HEK293 (cell line): ENCODE results near the gene MFGE8.

ENCODE experiments used
- YY1 ChIP-seq: fragments of 450-650 bp; formaldehyde crosslinking; IDR thresholded peaks from 2 replicates; pipeline ENCODE4 v1.5.1; 2018; ENCODE audit warnings: missing biosample characterization, missing genetic modification characterization
- ZNF133 ChIP-seq: fragments of 450-650 bp; formaldehyde crosslinking; IDR thresholded peaks from 2 replicates; pipeline ENCODE4 v1.5.1; 2016; ENCODE audit warnings: missing biosample characterization, missing genetic modification characterization
- ZNF24 ChIP-seq: fragments of 450-650 bp; formaldehyde crosslinking; IDR thresholded peaks from 2 replicates; pipeline ENCODE4 v1.5.1; 2016; ENCODE audit warnings: missing biosample characterization, missing genetic modification characterization
- TF ChIP-seq, protein P1 (sequence below): fragments of 450-650 bp; formaldehyde crosslinking; IDR thresholded peaks from 2 replicates; pipeline ENCODE4 v1.5.1; 2016; ENCODE audit warnings: missing biosample characterization, missing genetic modification characterization

DNA sequence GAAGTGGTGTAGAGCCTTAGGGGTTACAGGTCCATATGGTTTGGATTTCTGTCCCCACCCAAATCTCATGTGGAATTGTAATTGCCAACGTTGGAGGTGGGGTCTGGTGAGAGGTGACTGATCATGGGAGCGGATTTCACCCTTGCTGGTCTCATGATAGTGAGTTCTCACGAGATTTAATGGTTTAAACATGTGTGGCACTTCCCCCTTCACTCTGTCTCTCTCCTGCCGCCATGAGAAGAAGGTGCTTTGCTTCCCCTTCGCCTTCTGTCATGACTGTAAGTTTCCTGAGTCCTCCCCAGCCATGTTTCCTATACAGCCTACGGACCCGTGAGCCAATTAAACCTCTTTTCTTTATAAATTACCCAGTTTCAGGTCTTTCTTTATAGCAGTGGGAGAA lies 43.1 kb upstream of the MFGE8 start:
- TF ChIP-seq, protein P1, sequence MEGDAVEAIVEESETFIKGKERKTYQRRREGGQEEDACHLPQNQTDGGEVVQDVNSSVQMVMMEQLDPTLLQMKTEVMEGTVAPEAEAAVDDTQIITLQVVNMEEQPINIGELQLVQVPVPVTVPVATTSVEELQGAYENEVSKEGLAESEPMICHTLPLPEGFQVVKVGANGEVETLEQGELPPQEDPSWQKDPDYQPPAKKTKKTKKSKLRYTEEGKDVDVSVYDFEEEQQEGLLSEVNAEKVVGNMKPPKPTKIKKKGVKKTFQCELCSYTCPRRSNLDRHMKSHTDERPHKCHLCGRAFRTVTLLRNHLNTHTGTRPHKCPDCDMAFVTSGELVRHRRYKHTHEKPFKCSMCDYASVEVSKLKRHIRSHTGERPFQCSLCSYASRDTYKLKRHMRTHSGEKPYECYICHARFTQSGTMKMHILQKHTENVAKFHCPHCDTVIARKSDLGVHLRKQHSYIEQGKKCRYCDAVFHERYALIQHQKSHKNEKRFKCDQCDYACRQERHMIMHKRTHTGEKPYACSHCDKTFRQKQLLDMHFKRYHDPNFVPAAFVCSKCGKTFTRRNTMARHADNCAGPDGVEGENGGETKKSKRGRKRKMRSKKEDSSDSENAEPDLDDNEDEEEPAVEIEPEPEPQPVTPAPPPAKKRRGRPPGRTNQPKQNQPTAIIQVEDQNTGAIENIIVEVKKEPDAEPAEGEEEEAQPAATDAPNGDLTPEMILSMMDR (tag by site-specific recombination), result no peak
- TF ChIP-seq ZNF24 (tag by site-specific recombination), result no peak
- no peak for TF ChIP-seq ZNF133 (tag by site-specific recombination)
- TF ChIP-seq YY1 (tag by site-specific recombination), result no peak
